ENCODE measurements around the gene PPP6C. TPM values are rescaled to one million over a fixed set of nuclear protein-coding genes. Genes with fewer than 3 reads are reported as not detected.
"Not testable (repeated sequence)": the region's sequence is repeated elsewhere in the genome, so short reads cannot be mapped to it uniquely, and the experiment has no call there.

PPP6C gene
- total RNA-seq, 4 donors from 2014 or later: 19.0 to 43.7 (median 21.2) TPM

DNA sequence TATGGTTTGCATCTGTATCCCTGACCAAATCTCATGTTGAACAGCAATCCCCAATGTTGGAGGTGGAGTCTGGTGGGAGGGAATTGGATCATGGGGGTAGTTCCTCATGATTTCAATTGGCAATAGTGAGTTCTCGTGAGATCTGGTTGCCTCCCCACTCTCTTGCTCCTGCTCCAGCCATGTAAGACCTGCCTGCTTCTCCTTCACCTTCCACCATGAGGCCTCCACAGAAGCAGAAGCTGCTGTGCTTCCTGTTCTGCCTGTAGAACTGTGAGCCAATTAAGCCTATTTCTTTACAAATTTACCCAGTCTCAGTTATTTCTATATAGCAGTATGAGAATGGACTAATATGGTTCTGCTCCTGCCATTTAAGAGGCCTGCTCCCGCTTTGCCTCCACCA is 79.1 kb downstream of the PPP6C start:
- H3K4me3 ChIP-seq: no peak overlapping the region

DNA sequence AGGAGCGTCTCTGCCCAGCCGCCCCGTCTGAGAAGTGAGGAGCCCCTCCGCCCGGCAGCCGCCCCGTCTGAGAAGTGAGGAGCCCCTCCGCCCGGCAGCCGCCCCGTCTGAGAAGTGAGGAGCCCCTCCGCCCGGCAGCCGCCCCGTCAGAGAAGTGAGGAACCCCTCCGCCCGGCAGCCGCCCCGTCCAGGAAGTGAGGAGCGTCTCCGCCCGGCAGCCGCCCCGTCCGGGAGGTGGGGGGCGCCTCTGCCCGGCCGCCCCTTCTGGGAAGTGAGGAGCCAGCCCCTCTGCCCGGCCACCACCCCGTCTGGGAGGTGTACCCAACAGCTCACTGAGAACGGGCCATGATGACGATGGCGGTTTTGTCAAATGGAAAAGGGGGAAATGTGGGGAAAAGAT is 81.1 kb downstream of the PPP6C start:
- intact Hi-C loops (cut with DNase I; ENCODE audit: low total_unique reads); H3K9me3 ChIP-seq; H3K36me3 ChIP-seq; H3K27me3 ChIP-seq; H3K4me3 ChIP-seq; H3K4me1 ChIP-seq; DNase-seq; H3K27ac ChIP-seq: not testable (repeated sequence)

More for the DNA sequence above, 79.1 kb downstream of the PPP6C start:
- Histone ChIP-seq H3K36me3 (no peaks in the 10 kb centered on the region), H3K27ac (no peak overlapping the region), H3K4me1 (no peaks in the 10 kb centered on the region), H3K9me3 (no peaks in the 10 kb centered on the region), H3K27me3 (no peaks in the 10 kb centered on the region)
- intact Hi-C loops (cut with DNase I; ENCODE audit: low total_unique reads): no loop called here
- TF ChIP-seq POLR2A (IDR thresholded peaks at IDR 0.05): no peak
- TF ChIP-seq, protein P1, sequence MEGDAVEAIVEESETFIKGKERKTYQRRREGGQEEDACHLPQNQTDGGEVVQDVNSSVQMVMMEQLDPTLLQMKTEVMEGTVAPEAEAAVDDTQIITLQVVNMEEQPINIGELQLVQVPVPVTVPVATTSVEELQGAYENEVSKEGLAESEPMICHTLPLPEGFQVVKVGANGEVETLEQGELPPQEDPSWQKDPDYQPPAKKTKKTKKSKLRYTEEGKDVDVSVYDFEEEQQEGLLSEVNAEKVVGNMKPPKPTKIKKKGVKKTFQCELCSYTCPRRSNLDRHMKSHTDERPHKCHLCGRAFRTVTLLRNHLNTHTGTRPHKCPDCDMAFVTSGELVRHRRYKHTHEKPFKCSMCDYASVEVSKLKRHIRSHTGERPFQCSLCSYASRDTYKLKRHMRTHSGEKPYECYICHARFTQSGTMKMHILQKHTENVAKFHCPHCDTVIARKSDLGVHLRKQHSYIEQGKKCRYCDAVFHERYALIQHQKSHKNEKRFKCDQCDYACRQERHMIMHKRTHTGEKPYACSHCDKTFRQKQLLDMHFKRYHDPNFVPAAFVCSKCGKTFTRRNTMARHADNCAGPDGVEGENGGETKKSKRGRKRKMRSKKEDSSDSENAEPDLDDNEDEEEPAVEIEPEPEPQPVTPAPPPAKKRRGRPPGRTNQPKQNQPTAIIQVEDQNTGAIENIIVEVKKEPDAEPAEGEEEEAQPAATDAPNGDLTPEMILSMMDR (IDR thresholded peaks at IDR 0.05): no peak
- no peak for DNase-seq

DNA sequence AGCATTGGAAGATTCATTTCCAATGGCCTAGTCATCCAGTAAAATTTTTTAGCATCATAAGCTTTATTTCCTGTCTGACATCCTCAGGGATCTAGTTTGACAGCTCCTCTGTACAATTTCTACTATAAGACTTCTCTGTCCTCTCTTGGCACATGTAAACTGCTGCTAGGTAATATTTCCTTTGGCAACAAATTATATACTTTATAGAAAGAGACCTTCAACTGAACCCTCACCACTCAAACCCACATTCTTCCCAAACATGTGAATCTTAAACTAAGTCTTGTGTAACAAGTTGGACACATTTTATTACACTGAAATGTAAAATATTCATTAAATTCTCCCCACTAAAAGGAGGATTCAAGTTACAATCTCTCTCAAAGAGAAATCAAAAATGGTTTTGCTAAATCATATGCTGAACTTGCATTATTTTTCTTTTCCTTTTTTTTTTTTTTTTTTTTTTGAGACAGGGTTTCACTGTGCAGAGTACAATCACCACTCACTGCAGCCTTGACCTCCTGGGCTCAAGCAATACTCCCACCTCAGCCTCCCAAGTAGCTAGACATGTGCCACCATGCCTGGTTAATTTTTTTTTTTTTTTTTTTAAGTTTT is 83.2 kb downstream of the PPP6C start:
- no peaks in the 10 kb centered on the region for H3K36me3 ChIP-seq
- no peak for DNase-seq
- no peaks in the 10 kb centered on the region for H3K27me3 ChIP-seq
- no peak overlapping the region for H3K27ac ChIP-seq
- H3K9me3 ChIP-seq: no peaks in the 10 kb centered on the region
- no peaks in the 10 kb centered on the region for H3K4me1 ChIP-seq
- intact Hi-C loops (cut with DNase I; ENCODE audit: low total_unique reads): no loop called here
- TF ChIP-seq, protein P1 (IDR thresholded peaks at IDR 0.05): no peak
- no peak for TF ChIP-seq POLR2A (IDR thresholded peaks at IDR 0.05)
- H3K4me3 ChIP-seq: no peak overlapping the region

DNA sequence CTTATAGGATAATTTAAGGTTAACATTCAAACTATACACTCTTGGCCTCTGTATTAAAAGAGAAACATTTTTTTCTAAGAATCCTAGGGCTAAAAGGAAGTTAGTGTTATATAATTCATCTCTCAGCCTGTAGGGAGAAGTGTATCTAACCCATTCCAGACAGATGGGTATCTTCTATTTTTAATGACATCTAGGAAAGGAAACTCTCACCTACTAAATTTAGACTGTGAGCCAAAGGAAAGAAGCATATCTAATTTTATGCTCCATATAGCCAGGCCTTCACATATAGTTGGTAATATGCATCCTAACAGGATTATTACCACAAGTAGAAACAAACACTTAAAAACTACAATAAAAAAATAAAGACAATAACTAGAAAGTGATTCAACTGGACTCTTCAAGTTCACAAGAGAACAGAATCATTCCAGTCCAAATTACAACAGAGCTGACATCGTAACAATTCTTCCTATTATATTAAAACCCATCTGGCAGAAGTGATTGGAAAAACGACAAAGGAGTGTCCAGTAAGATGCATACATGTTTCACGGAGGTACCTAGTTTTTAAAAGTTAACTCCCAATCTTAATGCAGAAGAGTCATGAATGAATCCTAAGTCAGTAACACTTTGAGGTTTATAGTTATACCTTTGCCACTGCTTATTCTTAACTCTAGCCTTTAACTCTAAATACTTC is 85.7 kb downstream of the PPP6C start:
- Histone ChIP-seq H3K27ac (no peak overlapping the region), H3K27me3 (no peaks in the 10 kb centered on the region), H3K9me3 (no peaks in the 10 kb centered on the region), H3K4me1 (no peaks in the 10 kb centered on the region), H3K4me3 (no peak overlapping the region), H3K36me3 (no peaks in the 10 kb centered on the region)
- intact Hi-C loops (cut with DNase I; ENCODE audit: low total_unique reads): no loop called here
- DNase-seq: no peak
- no peak for TF ChIP-seq POLR2A (IDR thresholded peaks at IDR 0.05)
- TF ChIP-seq, protein P1 (IDR thresholded peaks at IDR 0.05): no peak

DNA sequence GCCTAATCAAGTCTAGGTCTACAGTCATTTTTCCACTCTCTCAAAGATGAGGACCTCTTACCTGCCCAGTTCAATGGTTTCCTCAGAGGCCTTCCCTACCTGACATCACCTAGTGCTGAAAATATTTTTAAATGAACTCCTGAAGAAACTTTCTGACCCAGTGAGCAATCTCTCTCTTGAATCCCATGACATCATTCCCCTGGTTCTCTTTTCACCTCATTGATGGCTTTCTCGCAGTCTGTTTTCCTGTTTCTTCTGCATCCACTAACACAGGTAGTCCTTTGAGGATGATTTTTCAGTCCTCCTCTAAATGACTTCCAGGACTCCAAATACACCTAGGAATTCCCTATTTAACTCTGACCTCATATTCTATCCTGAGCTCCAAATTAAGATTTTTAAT is 86.6 kb downstream of the PPP6C start:
- DNase-seq: no peak

More for the DNA sequence above, 86.6 kb downstream of the PPP6C start:
- H3K4me3 ChIP-seq: no peak overlapping the region
- no peaks in the 10 kb centered on the region for H3K9me3 ChIP-seq
- H3K27me3 ChIP-seq: no peaks in the 10 kb centered on the region
- intact Hi-C loops (cut with DNase I; ENCODE audit: low total_unique reads): no loop called here
- TF ChIP-seq POLR2A (IDR thresholded peaks at IDR 0.05): no peak
- TF ChIP-seq, protein P1 (IDR thresholded peaks at IDR 0.05): no peak
- no peak overlapping the region for H3K27ac ChIP-seq
- H3K4me1 ChIP-seq: no peaks in the 10 kb centered on the region
- no peaks in the 10 kb centered on the region for H3K36me3 ChIP-seq
